ENCODE results near the gene UGT1A6. TPM values are rescaled to one million over a fixed set of nuclear protein-coding genes. Genes with fewer than 3 reads are reported as not detected.

UGT1A6 gene
- total and polyA plus RNA-seq, 2 of the 13 experiments (the other 11 are each of a cell fraction or from before 2014, with no cell fraction given): 0.25 TPM; not detected in 1

- TF ChIP-seq SNAPC4 (CRISPR knock-in tag; IDR thresholded peaks at IDR 0.05) (no peak), ZC3H4 (CRISPR knock-in tag; IDR thresholded peaks at IDR 0.05; ENCODE audit: borderline replicate concordance) (no peak), ZNF10 (CRISPR knock-in tag; IDR thresholded peaks at IDR 0.05; ENCODE audit: borderline replicate concordance, low read depth) (no peak), TAF1 (CRISPR knock-in tag; IDR thresholded peaks at IDR 0.05) (no peak), KAT7 (CRISPR knock-in tag; IDR thresholded peaks at IDR 0.05; ENCODE audit: borderline replicate concordance) (no peak), NFIB (CRISPR knock-in tag; IDR thresholded peaks at IDR 0.05; ENCODE audit: borderline replicate concordance) (no peak), ZNF180 (CRISPR knock-in tag; IDR thresholded peaks at IDR 0.05; ENCODE audit: borderline replicate concordance, low read depth) (no peak), PHB2 (IDR thresholded peaks at IDR 0.05; ENCODE audit: partially characterized antibody) (no peak), GLMP (CRISPR knock-in tag; IDR thresholded peaks at IDR 0.05; ENCODE audit: borderline replicate concordance) (no peak), ZBTB37 (CRISPR knock-in tag; IDR thresholded peaks at IDR 0.05) (peak; percentile 94), KMT2A (CRISPR knock-in tag; IDR thresholded peaks at IDR 0.05) (no peak), KDM5A (IDR thresholded peaks at IDR 0.05; ENCODE audit: borderline replicate concordance, low read length) (no peak), THAP7 (CRISPR knock-in tag; IDR thresholded peaks at IDR 0.05) (no peak), FOXP4 (CRISPR knock-in tag; IDR thresholded peaks at IDR 0.05) (peak; percentile 92), HNRNPUL1 (IDR thresholded peaks at IDR 0.05; ENCODE audit: low read depth, low read length) (peak; percentile 78; the same call in 1 of the 2 replicates)
Measured at GRCh38 chr2:233756429-233757081, 63.9 kb downstream of the UGT1A6 start (continued).

Measured in HepG2 (cell line).